Activated CD8-positive, alpha-beta memory T cell treated with anti-CD3 and anti-CD28 coated beads, Interleukin-2, amount 50 U/mL, for 24 hours (primary cell): ENCODE measurements around the gene CNNM4.

Experiments
- DNase-seq: peaks from one replicate; pipeline ENCODE4 v3.0.0-alpha.2; 2020; ENCODE audit errors: extremely low read depth

CNNM4 gene

DNA sequence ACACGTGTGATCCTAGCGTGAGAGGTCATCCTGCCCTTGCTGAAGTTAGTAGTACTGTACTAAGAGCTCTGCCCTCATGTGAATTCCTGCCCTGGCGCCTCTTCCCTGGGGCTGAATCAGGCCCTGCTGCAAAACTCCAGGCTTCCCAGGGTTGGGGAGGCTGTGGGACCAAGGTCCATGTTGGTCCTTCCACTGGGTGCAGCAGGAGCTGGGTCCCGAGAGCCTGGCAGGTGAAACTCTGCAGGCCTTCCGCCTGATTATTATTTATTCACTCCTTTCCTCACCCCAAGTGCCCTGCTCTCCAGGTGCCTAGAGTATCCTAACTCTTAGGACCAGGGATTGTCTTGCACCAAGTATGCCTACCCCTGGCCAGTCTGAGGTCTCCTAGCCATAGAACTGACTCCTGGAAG, 50.1 kb downstream of the CNNM4 start:
- no peak for DNase-seq

GRCh38 chr2:96811917-96812316, 51.2 kb downstream of the CNNM4 start:
- no peak for DNase-seq

DNA sequence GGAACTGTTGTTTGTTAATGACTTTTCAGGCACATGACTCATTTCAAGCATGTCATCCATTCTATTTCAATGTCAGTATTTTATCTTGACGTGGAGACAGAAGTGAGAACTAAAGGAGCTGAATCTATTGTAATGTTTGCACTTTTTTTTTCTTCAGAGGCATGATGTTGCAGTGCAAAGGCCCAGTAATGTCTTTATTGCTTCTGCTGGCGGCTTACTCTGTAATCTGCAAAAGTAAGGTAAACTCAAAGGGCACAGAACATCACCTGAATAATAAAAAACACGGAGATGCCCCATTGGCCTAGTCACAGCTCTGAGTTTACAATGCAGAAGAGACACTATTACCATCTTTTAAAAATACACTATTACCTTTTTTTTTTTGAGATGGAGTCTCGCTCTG, 53.0 kb downstream of the CNNM4 start:
- DNase-seq: no peak

DNA sequence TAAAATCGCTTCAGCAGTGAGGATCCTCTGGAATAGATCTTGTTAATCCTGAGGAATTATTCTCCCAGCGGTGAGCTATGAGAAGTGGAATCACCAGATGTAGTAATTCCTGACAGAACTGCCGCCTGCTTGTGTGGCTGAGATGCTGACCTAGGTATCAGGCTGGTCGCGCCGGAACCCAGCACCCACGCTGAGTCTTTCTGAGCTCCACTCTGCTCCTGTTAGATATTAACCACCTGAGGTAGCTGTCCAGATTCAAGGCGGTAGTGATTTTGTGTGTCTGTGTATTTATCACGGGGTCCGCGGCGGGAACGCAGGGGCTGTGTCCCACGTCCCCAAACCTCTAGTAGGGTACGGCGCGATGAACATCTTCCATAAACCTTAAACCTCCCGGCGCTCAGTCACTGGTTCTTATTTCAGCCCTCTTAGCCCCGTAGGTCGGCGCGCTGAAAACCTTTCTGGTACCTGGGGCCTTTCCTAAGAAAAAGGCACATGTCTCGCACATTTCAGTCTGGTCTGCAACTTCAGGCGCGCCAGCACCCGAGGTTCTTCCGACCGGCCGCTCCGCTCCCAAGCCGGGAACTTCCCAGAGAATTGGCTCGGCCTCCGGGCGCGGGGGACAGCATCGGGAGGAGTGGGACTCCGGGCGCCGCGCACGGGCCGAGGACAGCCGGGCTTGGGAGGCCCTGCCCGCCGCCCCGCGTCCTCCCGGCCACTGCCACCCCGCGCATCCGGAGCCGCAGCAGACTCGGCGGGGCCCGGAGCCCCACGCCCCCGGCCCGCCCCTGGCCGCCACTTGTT, 54.8 kb downstream of the CNNM4 start:
- DNase-seq: no peak

DNA sequence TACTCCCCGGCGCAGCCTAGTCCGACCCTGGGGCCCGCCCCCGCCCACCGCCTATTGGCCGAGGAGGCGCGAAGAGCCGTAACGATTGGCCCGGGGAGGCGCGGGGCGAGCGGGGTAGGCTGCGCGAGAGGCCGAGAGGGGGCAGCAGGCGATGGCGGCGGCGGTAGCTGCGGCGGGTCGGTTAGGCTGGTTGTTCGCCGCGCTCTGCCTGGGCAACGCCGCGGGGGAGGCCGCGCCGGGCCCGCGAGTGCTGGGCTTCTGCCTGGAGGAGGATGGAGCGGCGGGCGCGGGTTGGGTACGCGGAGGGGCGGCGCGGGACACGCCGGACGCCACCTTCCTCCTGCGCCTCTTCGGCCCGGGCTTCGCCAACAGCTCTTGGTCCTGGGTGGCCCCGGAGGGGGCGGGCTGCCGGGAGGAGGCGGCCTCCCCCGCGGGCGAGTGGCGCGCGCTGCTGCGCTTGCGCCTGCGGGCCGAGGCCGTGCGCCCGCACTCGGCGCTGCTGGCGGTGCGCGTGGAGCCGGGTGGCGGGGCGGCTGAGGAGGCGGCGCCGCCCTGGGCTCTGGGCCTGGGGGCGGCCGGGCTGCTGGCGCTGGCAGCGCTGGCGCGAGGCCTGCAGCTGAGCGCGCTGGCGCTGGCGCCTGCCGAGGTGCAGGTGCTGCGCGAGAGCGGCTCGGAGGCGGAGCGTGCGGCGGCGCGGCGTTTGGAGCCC, 55.6 kb downstream of the CNNM4 start, which contains the start of gene CNNM3:
Gene CNNM3, plus strand, starts transcription at position 142 of the 709 bp plus-strand sequence. Its CDS starts 10 bp downstream, at position 152.
- DNase-seq: peak; percentile 86

- no peak for DNase-seq
These were observed 56.4 kb downstream of the CNNM4 start for GRCh38 chr2:96816836-96817702.

DNA sequence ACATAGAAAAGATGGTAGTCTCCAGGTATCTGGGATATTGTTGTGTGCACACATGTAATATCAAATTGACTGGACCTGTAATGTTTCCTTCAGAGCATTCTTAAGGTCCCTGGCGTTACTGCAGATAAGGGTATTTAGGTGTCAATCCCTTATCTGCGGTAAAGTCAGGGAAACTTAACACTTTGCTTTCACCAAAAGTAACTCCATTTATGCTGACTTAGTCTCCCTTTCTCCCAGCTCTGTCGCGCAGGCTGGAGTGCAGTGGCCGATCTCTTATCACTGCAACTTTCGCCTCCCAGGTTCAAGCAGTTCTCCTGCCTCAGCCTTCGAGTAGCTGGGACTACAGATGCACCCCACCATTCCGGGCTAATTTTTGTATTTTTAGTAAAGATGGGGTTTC, 57.2 kb downstream of the CNNM4 start:
- no peak for DNase-seq

DNA sequence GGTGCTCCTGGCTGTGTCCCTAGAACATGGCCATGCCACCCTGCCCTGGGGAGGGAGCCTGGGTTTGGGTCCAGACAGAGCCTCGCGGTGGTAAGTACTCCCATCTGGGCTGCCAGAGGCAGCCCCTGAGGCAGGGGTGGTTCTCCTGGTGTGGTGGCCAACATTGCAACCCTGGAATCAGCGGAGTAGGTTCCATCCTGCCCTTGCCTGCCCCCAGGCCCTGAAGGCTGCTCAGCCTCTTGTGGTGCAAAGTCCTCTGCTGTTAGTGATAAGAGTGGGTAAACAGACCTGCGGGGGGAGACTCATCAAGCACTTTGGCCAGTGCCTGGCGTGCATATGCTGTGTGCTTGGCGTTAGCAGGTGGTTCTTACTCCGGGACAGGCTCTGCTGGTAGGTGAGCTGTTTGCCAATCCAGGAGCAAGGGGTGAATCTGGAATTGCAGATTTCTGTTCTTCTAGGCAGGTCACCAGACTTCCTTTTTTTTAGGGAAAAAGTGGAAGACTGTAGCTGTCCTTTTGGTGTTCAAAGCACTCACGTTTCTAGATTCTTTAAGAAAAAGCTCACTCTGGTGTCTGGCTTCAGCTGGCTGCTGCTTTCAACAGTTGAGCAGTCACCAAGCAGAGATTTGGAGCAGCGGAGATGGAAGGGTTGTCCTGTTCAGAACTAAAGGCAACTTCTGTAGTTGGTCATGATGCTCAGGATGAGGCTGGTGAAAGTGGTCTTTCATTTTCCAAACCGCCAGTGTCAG, 58.6 kb downstream of the CNNM4 start:
- no peak for DNase-seq

DNA sequence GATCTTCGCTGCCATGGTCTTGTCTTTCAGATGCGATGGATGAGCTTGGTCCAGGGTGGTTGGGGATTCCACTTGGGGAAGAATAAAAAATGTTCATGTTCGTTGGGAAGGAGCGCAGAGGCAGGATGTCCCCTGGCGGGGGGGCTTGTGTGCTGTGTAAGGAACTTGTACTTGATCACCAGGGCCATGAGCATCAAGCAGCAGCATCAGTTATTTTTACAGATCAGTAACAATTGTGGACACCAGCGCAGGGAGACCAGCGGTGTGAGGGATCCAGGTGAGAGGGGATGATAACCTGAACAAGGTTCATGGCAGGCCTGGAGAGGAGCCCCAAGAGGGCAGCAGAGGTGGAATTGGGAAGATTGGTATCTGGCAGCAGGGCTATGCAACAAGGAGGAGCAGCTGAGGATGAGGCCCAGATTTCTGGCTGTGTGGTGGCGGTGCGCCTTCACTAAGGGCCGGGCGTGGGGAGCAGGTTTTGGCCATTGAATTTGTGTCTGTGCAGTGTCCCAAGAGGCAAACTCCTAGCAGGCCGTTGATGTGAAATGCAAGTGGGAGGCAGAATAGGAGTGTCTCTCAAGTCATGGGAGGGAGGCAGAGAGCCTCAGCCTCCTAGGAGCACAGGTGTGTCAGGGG, 59.3 kb downstream of the CNNM4 start:
- DNase-seq: no peak

DNA sequence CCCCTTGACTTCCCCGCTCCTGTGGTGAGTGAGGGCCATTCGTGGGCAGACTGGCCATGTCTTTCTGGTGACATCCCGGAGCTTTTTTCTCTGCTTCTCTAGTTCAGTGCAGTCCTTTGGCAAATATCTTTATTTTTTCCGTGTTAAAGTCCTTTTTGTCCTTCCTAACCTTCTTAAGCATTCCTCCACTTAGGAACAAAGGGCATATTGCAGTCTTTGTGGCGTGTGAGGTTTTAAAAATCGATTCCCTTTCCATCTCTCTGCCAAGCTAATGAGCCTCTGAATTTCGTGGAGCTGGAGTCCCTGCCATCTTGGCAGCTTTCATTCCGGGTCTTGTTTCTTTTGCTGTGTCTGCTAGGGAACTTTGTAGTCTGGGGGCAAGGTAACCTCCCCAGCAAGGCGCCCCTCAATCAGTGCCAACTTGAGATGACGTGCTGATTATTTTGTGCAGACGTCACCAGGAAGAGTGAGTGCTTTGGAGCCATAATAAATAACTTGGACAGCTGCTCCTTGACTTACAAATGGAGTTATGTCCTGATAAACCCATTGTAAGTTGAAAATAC, 60.5 kb downstream of the CNNM4 start:
- no peak for DNase-seq

GRCh38 chr2:96822786-96823185, 62.1 kb downstream of the CNNM4 start:
- no peak for DNase-seq

GRCh38 chr2:96823198-96823597, 62.5 kb downstream of the CNNM4 start:
- DNase-seq: no peak

DNA sequence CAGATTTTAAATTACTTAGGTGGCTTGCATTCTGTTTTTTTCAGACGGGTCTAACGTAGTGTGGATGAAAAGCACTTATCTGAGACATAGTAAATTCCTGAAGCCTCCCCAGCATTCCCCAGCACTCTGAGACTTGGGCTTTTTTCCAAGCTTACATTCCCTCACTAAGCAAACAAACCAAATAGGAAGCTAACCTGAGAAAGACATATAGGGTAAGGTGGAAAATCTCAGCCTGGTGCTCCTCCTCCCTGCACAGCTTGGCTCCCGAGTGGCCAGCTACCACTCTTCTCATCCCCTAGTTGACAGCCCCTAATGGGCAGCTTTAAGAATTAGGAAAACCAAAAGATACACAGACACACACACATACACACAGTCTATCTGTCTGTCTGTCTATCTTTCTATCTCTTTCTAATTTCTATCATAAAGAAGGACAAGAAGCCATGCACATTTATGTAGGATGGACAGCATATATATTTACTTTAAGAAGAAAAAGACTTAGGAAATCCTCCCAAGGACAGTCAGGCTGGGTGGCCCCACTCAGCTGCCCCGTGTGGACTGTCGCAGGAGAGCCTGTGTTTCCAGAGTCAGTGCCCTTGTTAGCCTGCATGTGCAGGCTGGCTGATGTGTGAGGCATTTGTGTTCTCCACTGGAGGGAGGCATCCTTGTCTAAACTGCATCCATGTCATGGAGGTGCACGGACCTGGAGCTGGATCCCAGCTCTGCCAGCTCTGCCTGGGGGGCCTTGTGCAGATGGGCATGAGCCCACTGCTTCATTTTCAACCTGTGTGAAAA, 63.6 kb downstream of the CNNM4 start:
- no peak for DNase-seq

GRCh38 chr2:96825057-96825456, 64.4 kb downstream of the CNNM4 start:
- DNase-seq: no peak

DNA sequence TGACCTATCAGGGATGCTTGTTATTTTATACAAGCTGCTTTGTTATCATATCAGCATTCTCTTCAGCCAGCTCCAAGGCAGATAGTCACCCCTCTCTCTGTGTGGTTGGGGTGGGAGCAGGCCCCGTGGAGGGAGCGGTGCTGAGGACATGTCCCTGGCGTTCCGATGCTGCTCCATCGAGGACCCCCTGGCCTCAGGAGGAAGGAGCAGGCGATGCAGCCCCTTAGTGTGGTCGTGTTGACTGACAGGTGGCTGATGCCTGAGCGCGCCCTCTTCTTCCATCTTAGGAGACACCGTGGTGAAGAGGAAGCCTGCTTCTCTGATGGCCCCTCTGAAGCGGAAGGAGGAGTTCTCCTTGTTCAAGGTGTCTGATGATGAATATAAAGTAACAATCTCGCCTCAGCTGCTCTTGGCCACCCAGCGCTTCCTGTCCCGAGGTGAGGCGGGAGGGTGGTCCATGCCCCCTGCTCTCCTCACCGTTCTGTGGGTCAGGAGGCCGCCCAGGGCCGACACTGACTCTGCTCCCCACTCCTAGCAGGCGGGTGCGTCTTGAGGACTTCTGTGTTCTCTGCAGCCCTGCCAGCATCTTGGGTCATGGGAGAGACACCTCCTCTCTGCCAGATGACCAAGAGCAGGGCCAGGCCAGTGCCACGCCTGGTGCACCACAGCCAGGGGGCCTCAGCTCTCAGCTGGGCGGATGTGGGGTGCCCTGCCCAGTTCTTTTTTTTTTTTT, 66.0 kb downstream of the CNNM4 start:
- DNase-seq: no peak

DNA sequence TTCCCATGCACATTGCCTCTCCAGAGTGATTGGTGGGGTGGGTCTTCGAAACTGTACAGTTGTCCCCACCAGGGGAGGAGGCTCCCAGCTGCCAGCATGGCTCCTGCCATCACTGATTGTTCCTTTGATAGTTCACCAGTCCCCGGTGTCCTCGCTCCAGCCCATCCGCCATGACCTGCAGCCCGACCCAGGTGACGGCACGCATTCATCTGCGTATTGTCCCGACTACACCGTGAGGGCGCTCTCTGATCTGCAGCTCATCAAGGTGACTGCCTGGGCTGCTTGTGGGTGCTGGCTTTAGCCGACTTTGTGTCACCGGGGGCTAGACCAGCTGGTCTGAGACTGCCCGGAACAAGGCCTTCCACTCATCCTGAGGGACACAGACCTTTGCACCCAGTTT, 67.7 kb downstream of the CNNM4 start:
- no peak for DNase-seq

- DNase-seq: no peak
These were observed 68.2 kb downstream of the CNNM4 start for GRCh38 chr2:96828874-96829273.

GRCh38 chr2:96830044-96830562, 69.4 kb downstream of the CNNM4 start:
- DNase-seq: no peak

DNA sequence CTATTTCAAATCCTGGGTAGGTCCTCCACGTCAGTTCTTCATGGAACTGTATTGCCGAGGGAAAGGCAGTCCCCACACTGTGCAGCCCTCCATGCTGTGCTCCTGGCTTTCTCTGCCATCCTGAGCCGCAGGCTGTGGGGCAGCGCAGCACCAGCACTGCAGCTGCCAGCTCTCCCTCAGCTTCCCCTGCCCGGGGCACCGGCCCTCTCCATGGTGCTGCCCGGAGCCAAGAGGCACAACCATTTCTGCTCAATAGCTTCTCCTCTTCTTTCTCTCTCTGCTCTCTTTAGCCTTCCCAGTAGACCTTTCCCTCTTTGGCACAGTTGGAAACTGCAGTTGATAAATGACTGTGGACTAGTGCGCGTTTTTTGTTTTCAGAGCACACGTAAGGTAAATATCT, 71.0 kb downstream of the CNNM4 start:
- DNase-seq: no peak
